HTR-8/SVneo (cell line): ENCODE measurements around the gene CRISP1.
"Not testable (repeated sequence)": the region's sequence is repeated elsewhere in the genome, so short reads cannot be mapped to it uniquely, and the experiment has no call there.

ENCODE experiments used
- DNase-seq: peaks from one replicate; pipeline ENCODE4 v3.0.0; 2011; ENCODE audit warnings: low spot score, mixed read lengths; ENCODE audit not compliant: insufficient read length
- FAIRE-seq: peaks from 2 replicates; lab custom pipeline; 2011; peaks lifted over from hg19 to GRCh38; lab: Jason Lieb, UNC

The CRISP1 gene

GRCh38 chr6:49866485-49866943 is at the start of gene CRISP1:
CRISP1 (minus strand) TSS chr6:49866535; CDS start chr6:49857400, 9,135 bp downstream.
- no peak for DNase-seq
- FAIRE-seq = no peak

- FAIRE-seq = peak; percentile 33
- no peak for DNase-seq
Observed at GRCh38 chr6:49915035-49915434, 48.7 kb upstream of the CRISP1 start.

GRCh38 chr6:49913636-49914375 is 47.5 kb upstream of the CRISP1 start:
- DNase-seq (no peak), FAIRE-seq (no peak)

GRCh38 chr6:49912196-49912595 is 45.9 kb upstream of the CRISP1 start:
- FAIRE-seq (no peak), DNase-seq (no peak)

- DNase-seq = no peak
- no peak for FAIRE-seq
Observed at GRCh38 chr6:49911252-49911651, 44.9 kb upstream of the CRISP1 start.

GRCh38 chr6:49909563-49909962 is 43.2 kb upstream of the CRISP1 start:
- FAIRE-seq = no peak
- DNase-seq = no peak

- FAIRE-seq (no peak), DNase-seq (no peak)
Observed at GRCh38 chr6:49906526-49906925, 40.2 kb upstream of the CRISP1 start.

- DNase-seq = no peak
- FAIRE-seq = no peak
Observed at GRCh38 chr6:49905296-49905695, 39.0 kb upstream of the CRISP1 start.

- DNase-seq (no peak), FAIRE-seq (no peak)
Observed at GRCh38 chr6:49902856-49903255, 36.5 kb upstream of the CRISP1 start.

- DNase-seq (no peak), FAIRE-seq (no peak)
Observed at GRCh38 chr6:49898904-49899566, 32.7 kb upstream of the CRISP1 start.

- FAIRE-seq, DNase-seq: not testable (repeated sequence)
Observed at GRCh38 chr6:49895553-49895952, 29.2 kb upstream of the CRISP1 start.

GRCh38 chr6:49892280-49892679 is 25.9 kb upstream of the CRISP1 start:
- FAIRE-seq = no peak
- no peak for DNase-seq

- FAIRE-seq = no peak
- no peak for DNase-seq
Observed at GRCh38 chr6:49890988-49891387, 24.7 kb upstream of the CRISP1 start.

- FAIRE-seq (no peak), DNase-seq (no peak)
Observed at GRCh38 chr6:49888742-49889431, 22.6 kb upstream of the CRISP1 start.

GRCh38 chr6:49868951-49869529 is 2.7 kb upstream of the CRISP1 start:
- no peak for DNase-seq
- no peak for FAIRE-seq

- FAIRE-seq (no peak), DNase-seq (no peak)
Observed at GRCh38 chr6:49856282-49856681, 10.1 kb downstream of the CRISP1 start.

- no peak for DNase-seq
- FAIRE-seq = no peak
Observed at GRCh38 chr6:49855221-49855620, 11.1 kb downstream of the CRISP1 start.

- FAIRE-seq (no peak), DNase-seq (no peak)
Observed at GRCh38 chr6:49852975-49853374, 13.4 kb downstream of the CRISP1 start.

GRCh38 chr6:49849213-49849907 is 17.0 kb downstream of the CRISP1 start:
- DNase-seq (peak; percentile 23), FAIRE-seq (no peak)

- no peak for FAIRE-seq
- no peak for DNase-seq
Observed at GRCh38 chr6:49847673-49848072, 18.7 kb downstream of the CRISP1 start.
